PC-9 (cell line): ENCODE results near the gene SDR39U1. TPM values are rescaled to one million over a fixed set of nuclear protein-coding genes. Genes with fewer than 3 reads are reported as not detected.

Source experiments
- BruUV-seq: library from RNA; stranded (reverse); fragments of 400-500 nt; replicated peaks from 2 replicates; lab custom pipeline; 2021; lab: Mats Ljungman, UMichigan
- CTCF ChIA-PET: fragments of 300-600 bp; sonication (Branson Sonifier 250); formaldehyde crosslinking; loops from one replicate; lab custom pipeline; 2022; ENCODE audit warnings: antibody characterized with exemption; lab: Charles Lee
- POLR2A ChIA-PET: fragments of 300-600 bp; sonication (Branson Sonifier 250); formaldehyde crosslinking; loops from one replicate; lab custom pipeline; 2022; ENCODE audit warnings: antibody characterized with exemption; ENCODE audit not compliant: unreplicated experiment; lab: Charles Lee
- DNase-seq, 2 experiments: peaks; one replicate each; pipeline versions ENCODE4 v3.0.0 to v3.0.0-alpha.2; 2015 to 2022; ENCODE audit warnings: mixed read lengths in 1 of 2
- H2AFZ ChIP-seq: fragments of 200-600 bp; sonication (generic); 2 replicates; pipeline ENCODE4 v1.8.1; 2017; ENCODE audit warnings: antibody characterized with exemption
- H3F3A ChIP-seq: fragments of 200-600 bp; sonication (generic); 2 replicates; pipeline ENCODE4 v1.8.1; 2017; ENCODE audit warnings: antibody characterized with exemption, mild to moderate bottlenecking, low read depth; ENCODE audit not compliant: insufficient read depth
- H3K27ac ChIP-seq: fragments of 200-600 bp; sonication (generic); 2 replicates; pipeline ENCODE4 v1.6.1; 2016; ENCODE audit warnings: mixed run types
- H3K27me3 ChIP-seq: fragments of 200-600 bp; sonication (generic); 2 replicates; pipeline ENCODE4 v1.6.1; 2016; ENCODE audit warnings: low read depth, mixed run types; ENCODE audit not compliant: insufficient read depth
- H3K36me3 ChIP-seq: fragments of 200-600 bp; sonication (generic); 2 replicates; pipeline ENCODE4 v1.6.1; 2016; ENCODE audit warnings: low read depth, mixed run types
- H3K4me1 ChIP-seq: fragments of 200-600 bp; sonication (generic); replicated peaks from 2 replicates; pipeline ENCODE4 v1.6.1; 2016; ENCODE audit warnings: mixed run types; ENCODE audit not compliant: insufficient read depth
- H3K4me2 ChIP-seq: fragments of 200-600 bp; sonication (generic); 2 replicates; pipeline ENCODE4 v1.6.1; 2017; ENCODE audit warnings: mixed run types
- H3K4me3 ChIP-seq: fragments of 200-600 bp; sonication (generic); 2 replicates; pipeline ENCODE4 v1.6.1; 2016; ENCODE audit warnings: mixed run types
- H3K79me2 ChIP-seq: fragments of 200-600 bp; sonication (generic); 2 replicates; pipeline ENCODE4 v1.6.1; 2017; ENCODE audit warnings: low read depth, mixed run types
- H3K9me2 ChIP-seq: fragments of 200-600 bp; sonication (generic); 2 replicates; pipeline ENCODE4 v1.8.1; 2017; ENCODE audit warnings: mild to moderate bottlenecking; ENCODE audit not compliant: insufficient read depth
- H3K9me3 ChIP-seq: fragments of 200-600 bp; sonication (generic); 2 replicates; pipeline ENCODE4 v1.8.1; 2016; ENCODE audit warnings: low read depth; ENCODE audit not compliant: insufficient read depth
- H4K20me1 ChIP-seq: fragments of 200-600 bp; sonication (generic); 2 replicates; pipeline ENCODE4 v1.8.1; 2017; ENCODE audit not compliant: insufficient read depth
- CTCF ChIP-seq: fragments of 200-600 bp; sonication (generic); conservative IDR thresholded peaks from 2 replicates; pipeline ENCODE4 v1.6.1; 2017; ENCODE audit warnings: mixed run types, antibody characterized with exemption, mild to moderate bottlenecking, moderate library complexity
- EZH2 ChIP-seq: fragments of 200-600 bp; sonication (generic); IDR thresholded peaks from 2 replicates; pipeline ENCODE4 v1.8.0; 2017; ENCODE audit warnings: antibody characterized with exemption, low read depth
- intact Hi-C: fragments of 100-400 bp; cut with micrococcal nuclease; formaldehyde crosslinking; loops from one replicate; pipeline ENCODE4 v1.10.0; 2022; ENCODE audit not compliant: unreplicated experiment
- total RNA-seq: library from RNA; stranded (reverse); gene quantifications from 2 replicates; pipeline ENCODE4 v1.2.3, GENCODE V29; 2021

SDR39U1 gene
- total RNA-seq, 1 experiment from 2014 or later = 17.2 TPM

DNA sequence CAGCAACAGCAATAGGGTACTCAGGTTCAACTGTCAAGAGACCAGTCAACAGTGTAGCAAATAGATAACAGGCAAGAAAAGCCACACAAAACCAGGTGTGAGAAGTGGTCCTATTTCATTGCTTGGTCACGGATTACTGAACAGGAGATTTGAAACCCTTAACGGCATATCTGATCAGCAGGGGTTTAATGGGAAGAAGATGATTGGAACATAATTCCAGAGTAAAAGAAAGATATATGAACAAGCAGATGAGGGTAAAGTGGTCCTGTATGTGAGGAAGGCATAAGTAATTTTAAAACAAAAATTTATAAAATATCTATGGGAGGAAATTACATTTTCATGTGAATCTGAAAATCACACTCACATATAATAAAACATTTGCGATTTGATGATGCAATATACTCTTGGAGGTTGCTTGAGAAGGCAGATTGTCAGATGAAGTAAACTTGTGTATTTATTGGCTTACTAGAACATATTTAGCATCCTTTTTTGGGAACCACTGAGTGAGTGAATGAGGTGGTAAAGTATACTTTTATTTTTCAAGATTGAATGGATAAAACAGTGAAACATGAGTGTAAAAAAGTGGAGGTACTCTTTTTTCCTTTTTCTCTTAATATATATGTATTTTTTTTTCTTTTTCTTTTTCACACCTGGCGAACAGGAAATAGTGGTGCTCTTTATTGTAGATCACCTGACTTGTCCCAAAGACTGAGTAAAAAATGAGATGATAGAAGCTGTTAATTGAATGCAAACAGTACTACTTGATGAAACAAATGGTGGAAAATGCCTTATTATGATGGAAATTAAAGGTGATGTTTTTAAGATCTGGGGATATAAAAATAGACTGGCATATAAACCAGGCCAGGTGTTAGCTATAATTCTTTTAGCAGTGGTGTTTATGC lies 21.6 kb upstream of the SDR39U1 start:
- Histone ChIP-seq H4K20me1 (no peaks in the 10 kb centered on the region), H3K36me3 (no peaks in the 10 kb centered on the region), H3F3A (no peaks in the 10 kb centered on the region), H3K4me3 (no peak overlapping the region), H3K9me3 (no peaks in the 10 kb centered on the region), H3K4me2 (no peak overlapping the region), H2AFZ (no peak overlapping the region), H3K27me3 (no peaks in the 10 kb centered on the region), H3K79me2 (no peaks in the 10 kb centered on the region), H3K27ac (no peak overlapping the region), H3K4me1 (no peaks in the 10 kb centered on the region), H3K9me2 (no peaks in the 10 kb centered on the region)
- no peak for DNase-seq
- TF ChIP-seq CTCF = no peak
- TF ChIP-seq EZH2 = no peak
- no TSS peak for BruUV-seq
- intact Hi-C loops = no loop called here
- ChIA-PET CTCF (interaction anchor here (0.6 kb wide), 1 partner anchor 55 kb away, joined by 3 read pairs; no protein-coding TSS in a partner anchor), POLR2A (no interaction called here)

DNA sequence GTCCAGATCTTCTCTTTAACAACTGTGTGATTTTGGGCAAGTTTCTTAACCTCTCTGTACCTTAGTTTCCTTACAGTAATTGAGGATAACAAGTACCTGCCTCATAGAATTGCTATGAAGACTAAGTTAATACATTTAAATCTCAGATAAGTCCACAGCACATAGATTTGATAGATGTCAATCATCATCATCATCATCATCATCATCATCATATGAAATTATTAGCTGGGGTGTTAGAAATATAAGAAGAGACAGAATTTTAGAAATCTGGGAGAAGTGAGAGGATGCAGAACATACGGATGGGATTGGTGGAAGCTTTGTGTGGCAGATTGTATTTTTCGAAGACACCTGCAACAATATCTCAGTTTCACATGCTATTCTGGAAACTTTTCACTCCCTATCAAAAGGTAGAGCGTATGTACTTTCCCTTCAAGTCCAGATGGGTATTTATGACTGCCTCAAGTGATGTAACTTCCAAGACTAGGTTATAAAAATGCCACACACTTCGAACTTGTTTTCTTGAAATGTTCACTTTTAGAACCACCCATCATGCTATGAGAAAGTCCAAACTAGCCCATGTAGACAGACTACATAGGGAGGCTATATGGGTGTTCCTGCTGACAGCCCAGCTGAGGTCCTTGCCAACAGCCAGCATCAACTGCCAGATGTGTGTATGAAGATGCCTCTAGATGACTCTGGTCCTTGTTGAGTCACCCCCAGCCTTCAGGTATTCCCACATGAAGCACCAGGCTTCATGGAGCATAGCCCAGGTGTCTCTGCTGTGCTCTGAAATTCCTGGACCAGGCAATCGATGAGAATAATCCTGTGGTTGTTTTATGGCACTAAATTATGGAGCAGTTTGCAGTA lies 20.7 kb upstream of the SDR39U1 start:
- Histone ChIP-seq H3K27ac (no peak overlapping the region), H4K20me1 (no peaks in the 10 kb centered on the region), H3K9me2 (no peaks in the 10 kb centered on the region), H3K4me2 (no peak overlapping the region), H3K36me3 (no peaks in the 10 kb centered on the region), H3K27me3 (no peaks in the 10 kb centered on the region), H3K4me3 (no peak overlapping the region), H3K79me2 (no peaks in the 10 kb centered on the region), H2AFZ (no peak overlapping the region), H3K9me3 (no peaks in the 10 kb centered on the region), H3F3A (no peaks in the 10 kb centered on the region), H3K4me1 (no peaks in the 10 kb centered on the region)
- no peak for DNase-seq
- POLR2A ChIA-PET = no interaction called here
- CTCF ChIA-PET = no interaction called here
- TF ChIP-seq CTCF = no peak
- BruUV-seq = no TSS peak
- intact Hi-C loops = no loop called here

GRCh38 chr14:24461336-24461735 lies 18.8 kb upstream of the SDR39U1 start:
- H3K4me2 ChIP-seq = no peak overlapping the region
- no peak for TF ChIP-seq EZH2
- no peak for TF ChIP-seq CTCF
- intact Hi-C loops = no loop called here
- no peaks in the 10 kb centered on the region for H3K36me3 ChIP-seq
- H3K27ac ChIP-seq = no peak overlapping the region
- H3K79me2 ChIP-seq = no peaks in the 10 kb centered on the region
- no peaks in the 10 kb centered on the region for H4K20me1 ChIP-seq
- H3K9me2 ChIP-seq = no peaks in the 10 kb centered on the region
- CTCF ChIA-PET = no interaction called here
- BruUV-seq = no TSS peak
- H2AFZ ChIP-seq = no peak overlapping the region
- no peak overlapping the region for H3K4me3 ChIP-seq
- no peaks in the 10 kb centered on the region for H3K27me3 ChIP-seq
- no peak for DNase-seq
- POLR2A ChIA-PET = no interaction called here
- no peaks in the 10 kb centered on the region for H3K9me3 ChIP-seq
- H3F3A ChIP-seq = no peaks in the 10 kb centered on the region
- H3K4me1 ChIP-seq = no peaks in the 10 kb centered on the region
